NK-92 treated with Interleukin-12 subunit alpha and Interleukin-12 subunit beta, amount 100 ng/mL, for 24 hours (cell line): Measurements from ENCODE around the gene POLR1E.
"Not testable (repeated sequence)": the region's sequence is repeated elsewhere in the genome, so short reads cannot be mapped to it uniquely, and the experiment has no call there.

Experiments used
- DNase-seq: peaks from one replicate; lab custom pipeline; 2025; lab: John Stamatoyannopoulos, UW

Gene POLR1E

DNA sequence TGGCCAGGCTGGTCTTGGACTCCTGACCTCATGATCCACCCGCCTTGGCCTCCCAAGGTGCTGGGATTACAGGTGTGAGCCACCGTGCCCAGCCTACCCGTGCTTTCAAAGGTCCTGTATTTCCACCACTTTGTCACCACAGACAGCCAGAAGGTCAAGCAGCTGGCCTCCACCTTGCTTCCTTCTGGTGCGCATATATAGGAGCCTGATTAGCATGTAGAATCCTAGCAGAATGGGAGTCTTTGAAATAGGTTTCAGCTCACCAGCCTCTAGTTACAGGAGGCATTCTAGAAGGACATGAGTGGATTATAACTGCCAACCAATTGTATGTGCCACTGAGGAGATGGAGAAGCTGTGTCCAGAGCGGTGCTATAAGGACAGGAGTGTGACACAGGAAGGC, 18.9 kb downstream of the POLR1E start:
- DNase-seq: no peak

GRCh38 chr9:37507566-37508134, 21.9 kb downstream of the POLR1E start:
- no peak for DNase-seq

DNA sequence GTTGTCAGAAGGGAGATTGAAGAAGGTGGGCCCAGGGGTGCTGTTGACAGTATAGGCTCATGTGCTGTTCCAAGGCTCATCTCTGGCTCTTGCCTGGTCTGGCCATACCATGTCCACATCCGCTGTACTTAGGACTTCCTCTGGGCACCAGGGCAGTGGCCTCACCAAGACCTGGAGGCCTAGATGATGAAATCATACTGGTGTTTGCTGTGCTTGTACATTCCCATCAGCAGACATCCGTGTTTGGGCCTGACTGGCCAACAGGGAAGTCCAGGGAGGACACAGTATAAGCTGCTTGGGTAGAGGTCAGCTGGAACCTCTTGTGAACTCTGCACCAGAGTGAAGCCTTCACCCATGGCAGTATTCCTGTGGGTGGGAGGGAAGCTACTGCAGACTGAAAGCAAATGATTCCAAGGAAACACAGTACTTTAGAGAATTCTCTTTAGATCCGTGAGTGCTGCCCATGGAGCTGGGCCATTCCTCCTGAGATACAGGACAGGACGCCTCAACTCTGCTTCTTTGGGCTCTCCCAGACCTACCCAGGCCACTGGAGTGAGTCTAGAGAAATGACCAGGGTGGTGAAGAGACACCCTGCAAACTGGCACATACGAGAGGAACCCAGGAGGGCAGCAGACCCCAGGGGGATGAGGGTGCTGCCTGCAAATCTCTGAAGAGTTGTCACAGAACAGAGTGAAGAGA, 22.5 kb downstream of the POLR1E start:
- no peak for DNase-seq

DNA sequence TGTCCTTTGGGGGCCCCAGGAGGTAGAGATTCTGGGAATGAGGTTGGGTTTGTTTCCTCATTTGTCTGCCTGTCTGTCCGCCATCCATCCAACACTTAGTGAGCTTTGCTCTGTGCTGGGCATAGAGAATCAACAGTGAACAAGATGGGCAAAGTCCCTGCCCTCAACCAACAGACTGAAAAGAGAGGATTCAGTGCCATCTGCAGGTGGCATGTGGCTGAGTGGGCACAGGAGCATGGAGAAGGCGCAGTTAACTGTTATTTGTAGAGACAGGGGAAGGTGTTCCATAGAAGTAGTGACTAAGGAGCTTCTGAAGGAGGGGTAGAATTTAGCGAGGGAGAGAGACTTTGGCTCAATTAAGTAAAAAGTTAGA, 23.1 kb downstream of the POLR1E start:
- no peak for DNase-seq

DNA sequence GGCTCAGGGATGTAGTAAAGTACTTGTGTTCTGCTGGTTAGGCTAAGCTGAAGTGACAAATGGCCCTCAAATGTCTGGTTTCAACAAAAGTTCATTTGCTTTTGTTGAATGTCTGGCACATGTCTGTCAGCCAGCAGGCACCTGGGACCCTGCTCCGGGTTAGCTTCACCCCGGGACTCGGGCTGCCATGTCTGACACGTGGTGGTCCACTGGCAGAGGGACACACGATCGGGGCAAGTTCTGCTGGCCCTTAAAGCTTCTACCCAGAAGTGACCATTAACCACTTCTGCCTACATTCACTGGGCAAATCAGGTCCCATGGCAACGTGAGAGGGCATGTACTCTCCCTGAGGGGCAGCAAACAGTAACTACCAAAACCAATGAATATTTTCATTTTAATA, 23.8 kb downstream of the POLR1E start:
- no peak for DNase-seq

GRCh38 chr9:37510053-37510452, 24.3 kb downstream of the POLR1E start:
- not testable (repeated sequence) for DNase-seq

GRCh38 chr9:37511016-37512010, 25.6 kb downstream of the POLR1E start:
- no peak for DNase-seq

DNA sequence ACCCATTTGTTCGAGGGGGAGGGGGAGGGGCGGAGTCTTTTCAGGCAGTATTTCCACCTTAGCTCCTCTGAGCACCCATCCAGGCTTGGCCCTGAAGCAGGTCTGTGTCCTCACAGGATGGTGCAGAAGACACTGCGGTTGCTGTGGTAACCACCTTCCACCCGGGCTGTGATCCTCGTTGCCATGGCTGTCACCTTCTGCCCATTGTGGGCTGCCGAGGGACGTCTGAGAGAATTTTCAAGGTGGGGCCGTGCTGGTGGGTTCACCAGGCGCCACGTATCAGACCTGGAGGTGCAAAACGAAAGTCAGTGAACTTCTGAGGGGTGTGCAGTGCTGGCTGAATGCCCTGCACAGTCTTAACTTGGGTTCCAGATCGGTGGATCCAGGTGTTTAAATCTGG, 26.7 kb downstream of the POLR1E start:
- no peak for DNase-seq

GRCh38 chr9:37514415-37514814, 28.7 kb downstream of the POLR1E start:
- not testable (repeated sequence) for DNase-seq

DNA sequence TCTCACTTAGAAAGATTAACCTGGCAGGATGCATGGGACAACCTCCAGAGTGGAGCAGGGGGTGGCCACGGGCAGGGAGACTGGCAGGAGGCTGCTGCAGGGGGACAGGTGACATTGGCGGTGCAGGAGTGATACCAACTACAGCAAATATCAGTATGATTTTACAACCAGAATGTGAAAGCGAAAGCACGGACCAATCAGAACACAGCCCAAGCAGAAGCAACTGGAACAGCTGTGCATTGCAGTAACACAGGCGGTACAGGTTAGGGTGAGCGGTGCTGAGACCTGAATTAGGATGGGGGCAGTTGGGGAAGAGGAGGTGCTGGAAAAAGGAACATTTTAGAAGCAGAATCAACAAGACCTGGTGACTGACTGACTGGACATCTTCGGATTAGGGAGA, 29.3 kb downstream of the POLR1E start:
- DNase-seq: no peak

DNA sequence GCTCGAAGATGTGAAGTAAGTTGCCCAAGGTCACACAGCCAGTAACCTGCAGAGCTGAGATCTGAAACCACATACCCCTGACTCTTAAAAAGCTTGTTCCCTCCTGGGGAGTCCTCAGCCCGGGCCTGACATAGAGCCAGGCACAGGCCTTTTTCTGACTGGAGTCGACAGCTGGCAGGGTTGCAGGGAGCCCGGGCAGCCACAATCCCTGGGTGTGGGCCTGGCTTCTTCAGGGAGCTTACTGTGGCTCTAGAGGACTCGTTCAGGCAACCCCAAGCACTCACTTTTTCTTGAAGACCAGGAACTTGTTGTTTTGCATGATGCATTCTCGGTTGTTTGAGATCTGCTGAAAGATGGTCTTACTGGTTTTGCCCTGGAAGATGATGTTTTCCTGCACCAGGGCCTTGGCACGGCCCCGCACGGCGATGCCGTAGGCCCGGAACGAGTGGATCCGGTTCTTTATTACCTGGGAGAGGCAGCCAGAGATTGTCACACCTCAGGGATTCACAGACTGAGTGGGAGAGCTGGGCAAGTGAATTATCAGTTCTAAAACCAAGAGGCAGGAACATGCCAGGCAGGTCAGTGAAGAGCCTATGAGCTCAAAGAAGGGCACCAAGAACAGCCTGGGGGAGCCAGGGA, 30.0 kb downstream of the POLR1E start:
- no peak for DNase-seq

GRCh38 chr9:37517923-37518322, 32.2 kb downstream of the POLR1E start:
- DNase-seq: no peak

DNA sequence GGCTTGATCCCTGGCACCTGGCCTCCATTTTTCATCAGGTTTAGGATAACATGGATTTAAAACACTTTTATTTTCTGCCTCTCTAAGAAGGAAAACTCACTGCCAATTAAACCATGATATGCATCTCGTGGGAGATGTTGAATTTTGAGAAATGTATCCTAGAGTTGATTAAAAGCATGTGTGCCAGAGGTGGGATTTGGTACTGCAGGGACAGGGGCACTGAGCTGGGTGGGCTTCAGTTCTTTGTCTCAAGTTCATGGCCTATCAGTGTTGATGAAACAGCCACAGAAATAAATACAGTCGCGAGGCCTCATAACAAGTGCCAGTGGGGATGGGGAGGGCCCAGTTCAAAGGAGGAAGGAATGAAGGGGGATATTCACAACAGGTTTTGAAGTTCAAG, 34.9 kb downstream of the POLR1E start:
- no peak for DNase-seq

- no peak for DNase-seq
These were observed 35.4 kb downstream of the POLR1E start for GRCh38 chr9:37521111-37521510.

- no peak for DNase-seq
These were observed 37.2 kb downstream of the POLR1E start for GRCh38 chr9:37522971-37523370.

- DNase-seq: no peak
These were observed 38.2 kb downstream of the POLR1E start for GRCh38 chr9:37523916-37524315.

DNA sequence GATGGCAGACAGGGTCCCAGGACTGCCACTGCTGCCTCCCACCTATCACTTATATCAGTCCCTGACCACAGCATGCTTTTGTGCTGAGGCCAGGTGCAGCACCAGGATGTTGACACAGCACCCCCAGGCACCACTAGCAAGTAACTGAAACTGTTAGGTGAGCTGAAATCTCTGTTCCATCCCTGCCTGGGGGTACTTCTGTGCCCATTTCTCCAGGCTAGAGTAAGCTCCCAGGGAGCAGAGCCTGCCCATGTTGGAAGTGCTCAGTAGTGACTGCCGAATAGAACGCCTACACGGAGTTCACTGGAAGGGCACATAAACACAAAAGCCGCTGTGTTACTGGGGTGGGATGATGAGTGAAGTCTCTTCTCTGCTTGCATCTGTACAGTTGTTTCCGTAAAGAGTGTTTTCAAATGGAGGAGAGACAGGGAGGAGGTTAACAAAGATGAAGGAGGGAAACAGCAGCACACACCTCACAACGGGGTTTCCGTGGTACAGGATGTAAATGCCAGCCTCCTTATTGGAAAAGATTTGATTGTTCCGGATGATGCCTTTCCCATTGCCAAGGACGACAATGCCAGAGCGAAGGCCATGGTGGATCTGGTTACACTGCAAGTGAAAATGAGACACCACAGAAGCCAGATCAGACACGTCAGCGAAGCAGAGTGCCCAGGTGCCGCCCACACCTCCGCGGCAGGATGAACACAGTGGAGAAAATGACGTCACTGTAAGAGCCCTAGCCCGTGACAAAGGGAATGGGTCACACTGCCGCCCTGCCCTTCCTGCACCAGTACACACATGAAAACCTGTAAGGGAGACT, 43.1 kb downstream of the POLR1E start:
- DNase-seq: no peak

- DNase-seq: no peak
These were observed 46.0 kb downstream of the POLR1E start for GRCh38 chr9:37531699-37532098.

DNA sequence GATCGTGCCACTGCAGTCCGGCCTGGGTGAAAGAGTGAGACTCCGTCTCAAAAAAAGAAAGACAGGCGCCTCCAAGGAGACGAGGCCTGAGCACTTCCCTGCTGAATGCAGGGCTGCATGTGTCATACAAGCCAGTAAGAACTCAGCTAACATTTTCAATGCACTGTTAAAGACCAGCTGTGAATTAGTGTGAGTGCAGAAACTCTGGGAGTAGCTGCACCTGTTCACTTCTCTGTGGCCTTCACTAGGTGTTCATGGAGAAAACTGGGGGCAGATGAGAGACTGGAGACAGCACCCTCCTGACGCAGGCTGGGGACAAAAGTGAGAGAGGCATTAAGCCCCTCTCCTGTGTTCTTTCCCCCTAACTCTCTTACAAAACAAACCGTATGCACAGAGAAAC, 48.7 kb downstream of the POLR1E start:
- no peak for DNase-seq

DNA sequence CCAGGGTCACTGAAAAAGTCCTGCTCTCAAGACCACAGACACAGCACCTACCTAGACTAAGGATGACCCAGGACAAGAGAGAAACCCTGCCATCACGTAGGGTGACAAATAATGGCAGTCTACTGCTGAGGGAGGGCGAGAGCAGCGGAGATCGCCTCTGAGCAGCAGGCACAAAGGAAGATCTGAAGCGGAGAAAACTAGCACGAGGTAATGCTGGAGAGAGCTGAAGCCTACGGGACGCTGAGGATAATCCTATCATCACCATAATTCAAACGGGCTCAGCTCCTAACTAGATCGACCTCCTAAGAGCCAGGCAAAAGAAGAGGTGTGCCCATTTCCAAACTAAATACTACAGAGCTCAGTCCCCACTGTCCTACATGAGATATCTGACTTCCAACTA, 49.2 kb downstream of the POLR1E start:
- no peak for DNase-seq

DNA sequence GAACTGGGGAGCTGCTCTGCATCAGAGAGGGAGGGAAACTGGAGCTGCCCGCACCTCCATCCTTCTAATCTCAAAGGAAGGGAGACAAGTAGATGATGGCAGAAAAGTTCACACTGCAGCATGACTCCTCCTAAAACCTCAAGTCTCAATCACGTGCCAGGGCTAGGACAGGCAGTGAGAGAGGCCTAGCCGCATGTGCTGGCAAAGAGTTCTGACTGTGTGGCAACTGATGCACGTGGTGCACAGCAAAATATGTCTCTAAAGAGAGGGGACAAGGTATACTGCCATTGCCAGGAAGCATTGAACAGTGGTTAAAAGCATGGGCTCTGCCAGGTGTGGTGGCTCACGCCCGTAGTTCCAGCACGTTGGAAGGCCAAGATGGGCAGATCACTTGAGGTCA, 52.4 kb downstream of the POLR1E start:
- DNase-seq: no peak

DNA sequence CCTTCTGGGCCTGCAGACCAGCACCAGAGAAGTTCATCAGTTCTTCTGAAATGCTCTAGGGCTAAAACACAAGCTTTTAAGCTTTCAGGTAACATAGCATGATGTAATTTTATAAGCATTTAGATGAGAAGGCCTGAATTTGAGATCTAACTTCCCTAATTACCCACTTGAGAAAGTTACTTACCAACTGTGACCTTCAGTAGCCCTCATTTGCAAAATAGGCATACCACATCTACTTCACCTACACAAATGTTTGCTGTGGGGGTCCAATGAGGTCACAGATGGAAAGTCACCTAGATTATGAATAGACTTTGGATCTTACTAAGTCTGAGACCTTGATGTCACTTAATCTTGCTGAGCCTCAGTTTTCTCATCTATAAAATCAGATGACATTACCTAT, 53.9 kb downstream of the POLR1E start:
- DNase-seq: no peak
